Osteocyte (in vitro differentiated cells): ENCODE data around the gene KCNQ4. TPM values are rescaled to one million over a fixed set of nuclear protein-coding genes. Genes with fewer than 3 reads are reported as not detected.

Experiments
- DNase-seq: peaks from one replicate; pipeline ENCODE4 v3.0.0; 2021; ENCODE audit warnings: mixed read lengths; ENCODE audit not compliant: unreplicated experiment; ENCODE audit errors: extremely low spot score
- H3K27ac Mint-ChIP-seq: one replicate; pipeline ENCODE4 v1.8.0; 2021; ENCODE audit warnings: mild to moderate bottlenecking, mixed read lengths; ENCODE audit not compliant: unreplicated experiment
- H3K27me3 Mint-ChIP-seq: one replicate; pipeline ENCODE4 v1.8.0; 2021; ENCODE audit warnings: mixed read lengths; ENCODE audit not compliant: unreplicated experiment
- H3K36me3 Mint-ChIP-seq: one replicate; pipeline ENCODE4 v1.8.0; 2021; ENCODE audit warnings: mixed read lengths; ENCODE audit not compliant: unreplicated experiment
- H3K4me1 Mint-ChIP-seq: one replicate; pipeline ENCODE4 v1.8.0; 2021; ENCODE audit warnings: mixed read lengths; ENCODE audit not compliant: unreplicated experiment
- H3K4me3 Mint-ChIP-seq: one replicate; pipeline ENCODE4 v1.8.0; 2021; ENCODE audit warnings: mild to moderate bottlenecking, moderate library complexity, mixed read lengths; ENCODE audit not compliant: unreplicated experiment
- H3K9me3 Mint-ChIP-seq: one replicate; pipeline ENCODE4 v1.8.0; 2021; ENCODE audit warnings: mixed read lengths; ENCODE audit not compliant: unreplicated experiment
- total RNA-seq: library from RNA; stranded (reverse); gene quantifications from 2 replicates; pipeline ENCODE4 v1.2.1, GENCODE V29; 2021
- TF ChIP-seq, protein P1 (sequence below): fragments of 200-600 bp; sonication (generic); IDR thresholded peaks from 2 replicates; pipeline ENCODE4 v1.5.0; 2021; ENCODE audit warnings: antibody characterized with exemption, mild to moderate bottlenecking, moderate library complexity

Gene KCNQ4
- total RNA-seq, 1 donor from 2014 or later: 0.51 TPM

DNA sequence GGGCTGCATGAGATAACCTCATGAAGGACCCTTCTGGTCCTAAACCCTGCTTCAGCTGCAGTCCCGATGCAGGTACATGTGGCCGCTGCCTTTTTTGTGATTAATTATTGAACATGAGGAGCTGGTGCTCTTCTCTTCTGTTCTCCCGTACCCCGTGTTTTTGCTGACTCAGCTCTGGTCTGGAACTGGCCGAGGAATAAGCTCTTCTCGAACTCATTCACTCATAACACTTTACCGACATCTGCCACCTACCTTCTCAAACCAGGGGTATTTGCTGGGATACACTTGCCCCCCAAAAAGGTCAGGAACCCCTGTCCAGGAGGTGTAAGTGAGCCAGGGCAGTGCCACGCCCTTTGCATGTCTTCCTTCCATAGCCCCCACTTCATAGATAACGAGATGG lies 31.8 kb downstream of the KCNQ4 start:
- Mint-ChIP-seq H3K4me3 (no peak overlapping the region), H3K27ac (no peak overlapping the region), H3K27me3 (no peaks in the 10 kb centered on the region), H3K4me1 (peaks cover 14% of the 10 kb centered on the region), H3K36me3 (no peaks in the 10 kb centered on the region), H3K9me3 (no peaks in the 10 kb centered on the region)
- TF ChIP-seq, protein P1, sequence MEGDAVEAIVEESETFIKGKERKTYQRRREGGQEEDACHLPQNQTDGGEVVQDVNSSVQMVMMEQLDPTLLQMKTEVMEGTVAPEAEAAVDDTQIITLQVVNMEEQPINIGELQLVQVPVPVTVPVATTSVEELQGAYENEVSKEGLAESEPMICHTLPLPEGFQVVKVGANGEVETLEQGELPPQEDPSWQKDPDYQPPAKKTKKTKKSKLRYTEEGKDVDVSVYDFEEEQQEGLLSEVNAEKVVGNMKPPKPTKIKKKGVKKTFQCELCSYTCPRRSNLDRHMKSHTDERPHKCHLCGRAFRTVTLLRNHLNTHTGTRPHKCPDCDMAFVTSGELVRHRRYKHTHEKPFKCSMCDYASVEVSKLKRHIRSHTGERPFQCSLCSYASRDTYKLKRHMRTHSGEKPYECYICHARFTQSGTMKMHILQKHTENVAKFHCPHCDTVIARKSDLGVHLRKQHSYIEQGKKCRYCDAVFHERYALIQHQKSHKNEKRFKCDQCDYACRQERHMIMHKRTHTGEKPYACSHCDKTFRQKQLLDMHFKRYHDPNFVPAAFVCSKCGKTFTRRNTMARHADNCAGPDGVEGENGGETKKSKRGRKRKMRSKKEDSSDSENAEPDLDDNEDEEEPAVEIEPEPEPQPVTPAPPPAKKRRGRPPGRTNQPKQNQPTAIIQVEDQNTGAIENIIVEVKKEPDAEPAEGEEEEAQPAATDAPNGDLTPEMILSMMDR: no peak
- no peak for DNase-seq

DNA sequence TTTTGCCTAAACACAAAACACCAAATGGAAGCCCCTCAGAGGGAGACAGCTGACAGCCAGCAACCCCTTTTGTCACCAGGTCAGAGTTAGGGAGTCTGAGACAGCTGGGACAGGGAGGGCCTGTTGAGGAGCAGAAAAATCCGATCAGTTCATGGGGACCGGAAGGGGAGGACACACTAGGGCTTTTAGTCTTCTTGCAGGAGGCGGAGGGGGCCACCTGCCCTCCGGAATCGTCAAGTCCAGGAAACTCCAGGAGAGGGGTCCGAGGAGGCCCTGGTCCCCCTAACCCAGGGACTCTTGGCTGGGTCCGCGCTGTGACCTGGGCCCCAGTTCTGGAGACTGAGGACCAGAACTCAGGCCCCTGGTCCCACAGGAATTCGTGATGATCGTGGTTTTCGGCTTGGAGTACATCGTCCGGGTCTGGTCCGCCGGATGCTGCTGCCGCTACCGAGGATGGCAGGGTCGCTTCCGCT lies 34.2 kb downstream of the KCNQ4 start:
- Mint-ChIP-seq H3K27ac (no peak overlapping the region), H3K4me3 (peak overlapping the region; percentile 55), H3K27me3 (no peaks in the 10 kb centered on the region), H3K4me1 (peaks cover 25% of the 10 kb centered on the region), H3K9me3 (no peaks in the 10 kb centered on the region), H3K36me3 (no peaks in the 10 kb centered on the region)
- DNase-seq: no peak
- TF ChIP-seq, protein P1: no peak

DNA sequence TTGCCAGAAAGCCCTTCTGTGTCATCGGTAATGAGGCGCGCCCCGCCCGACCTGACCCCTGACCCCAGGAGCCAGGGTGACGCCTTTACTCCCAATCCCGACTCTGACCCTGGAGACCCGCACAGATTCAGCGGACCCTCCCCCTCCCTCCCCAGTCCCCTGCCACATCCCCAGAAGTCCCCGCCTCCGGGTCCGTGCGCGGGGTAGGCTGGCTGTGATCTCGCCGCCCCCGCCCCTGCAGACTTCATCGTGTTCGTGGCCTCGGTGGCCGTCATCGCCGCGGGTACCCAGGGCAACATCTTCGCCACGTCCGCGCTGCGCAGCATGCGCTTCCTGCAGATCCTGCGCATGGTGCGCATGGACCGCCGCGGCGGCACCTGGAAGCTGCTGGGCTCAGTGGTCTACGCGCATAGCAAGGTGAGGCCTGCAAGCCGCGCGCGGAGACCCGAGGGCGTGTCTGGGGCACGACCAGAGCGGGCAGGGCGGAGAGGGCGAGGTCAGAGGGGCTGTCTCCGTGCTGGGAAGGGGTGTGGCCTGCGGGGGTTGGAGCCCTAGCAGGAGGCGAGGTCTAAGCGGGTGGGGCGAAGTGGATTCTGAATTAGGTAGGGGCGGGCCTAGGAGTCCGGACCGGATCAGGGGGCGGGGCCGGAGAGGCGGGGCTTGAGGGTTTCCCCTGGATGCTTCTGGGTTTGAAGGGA lies 34.8 kb downstream of the KCNQ4 start:
- Mint-ChIP-seq H3K4me3 (peak overlapping the region; percentile 55), H3K9me3 (no peaks in the 10 kb centered on the region), H3K27ac (no peak overlapping the region), H3K27me3 (no peaks in the 10 kb centered on the region), H3K4me1 (peaks cover 25% of the 10 kb centered on the region), H3K36me3 (no peaks in the 10 kb centered on the region)
- TF ChIP-seq, protein P1: no peak
- DNase-seq: no peak

DNA sequence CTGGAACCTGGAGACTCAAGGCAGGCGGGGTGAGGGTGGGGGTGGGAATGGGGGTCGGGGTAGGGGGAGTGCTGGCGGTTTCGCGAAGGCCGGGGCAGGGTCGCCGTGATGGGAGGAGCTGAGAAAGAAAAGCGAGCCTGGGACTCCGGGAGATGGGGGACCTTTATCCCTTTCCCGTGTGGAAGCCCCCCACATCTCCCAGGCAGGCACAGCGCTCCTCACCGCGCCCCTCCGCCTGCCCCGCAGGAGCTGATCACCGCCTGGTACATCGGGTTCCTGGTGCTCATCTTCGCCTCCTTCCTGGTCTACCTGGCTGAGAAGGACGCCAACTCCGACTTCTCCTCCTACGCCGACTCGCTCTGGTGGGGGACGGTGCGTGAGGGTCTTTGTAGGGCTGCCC lies 35.5 kb downstream of the KCNQ4 start:
- no peak for DNase-seq
- no peak overlapping the region for H3K27ac Mint-ChIP-seq
- H3K4me1 Mint-ChIP-seq: peaks cover 25% of the 10 kb centered on the region
- no peaks in the 10 kb centered on the region for H3K36me3 Mint-ChIP-seq
- H3K9me3 Mint-ChIP-seq: no peaks in the 10 kb centered on the region
- TF ChIP-seq, protein P1: no peak
- H3K27me3 Mint-ChIP-seq: no peaks in the 10 kb centered on the region
- peak overlapping the region; percentile 55 for H3K4me3 Mint-ChIP-seq

DNA sequence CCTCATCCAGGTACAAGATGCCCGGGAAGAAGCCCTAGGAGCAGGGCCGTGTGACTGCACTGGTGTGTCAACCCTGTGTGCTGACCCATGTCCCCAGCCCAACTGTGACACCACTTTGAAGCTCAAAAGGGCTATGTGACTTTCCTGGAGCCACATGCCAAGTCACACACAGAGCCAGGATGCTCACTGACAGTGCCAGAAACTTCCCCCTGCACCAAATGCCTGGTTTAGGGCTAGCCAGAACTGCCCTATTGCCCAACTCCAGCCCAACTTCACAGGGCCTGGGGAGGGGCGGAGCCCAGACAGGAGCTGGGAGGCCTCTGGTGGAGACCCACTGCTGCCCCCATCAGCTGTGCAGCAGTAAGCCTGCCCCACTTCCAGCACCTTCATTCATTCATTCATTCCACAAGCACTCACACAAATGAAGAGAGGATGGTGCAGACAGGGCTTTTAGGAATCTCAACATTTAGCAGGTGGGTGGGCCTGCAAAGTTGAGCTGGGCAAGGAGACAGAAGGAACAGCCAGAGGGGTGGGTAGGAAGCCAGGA lies 36.7 kb downstream of the KCNQ4 start:
- H3K27me3 Mint-ChIP-seq: no peaks in the 10 kb centered on the region
- H3K36me3 Mint-ChIP-seq: no peaks in the 10 kb centered on the region
- H3K4me1 Mint-ChIP-seq: peaks cover 37% of the 10 kb centered on the region
- no peak overlapping the region for H3K27ac Mint-ChIP-seq
- no peak overlapping the region for H3K4me3 Mint-ChIP-seq
- TF ChIP-seq, protein P1: no peak
- H3K9me3 Mint-ChIP-seq: no peaks in the 10 kb centered on the region
- no peak for DNase-seq
